SIG-M5 treated with dmso at 0.1 percent for 504 hours (cell line): ENCODE measurements around the gene SDHB.

Source experiments
- DNase-seq: peaks from one replicate; lab custom pipeline; 2025; ENCODE audit not compliant: unreplicated experiment; lab: John Stamatoyannopoulos, UW

SDHB gene

GRCh38 chr1:17046334-17046657 lies 7.5 kb downstream of the SDHB start:
- DNase-seq = no peak

DNA sequence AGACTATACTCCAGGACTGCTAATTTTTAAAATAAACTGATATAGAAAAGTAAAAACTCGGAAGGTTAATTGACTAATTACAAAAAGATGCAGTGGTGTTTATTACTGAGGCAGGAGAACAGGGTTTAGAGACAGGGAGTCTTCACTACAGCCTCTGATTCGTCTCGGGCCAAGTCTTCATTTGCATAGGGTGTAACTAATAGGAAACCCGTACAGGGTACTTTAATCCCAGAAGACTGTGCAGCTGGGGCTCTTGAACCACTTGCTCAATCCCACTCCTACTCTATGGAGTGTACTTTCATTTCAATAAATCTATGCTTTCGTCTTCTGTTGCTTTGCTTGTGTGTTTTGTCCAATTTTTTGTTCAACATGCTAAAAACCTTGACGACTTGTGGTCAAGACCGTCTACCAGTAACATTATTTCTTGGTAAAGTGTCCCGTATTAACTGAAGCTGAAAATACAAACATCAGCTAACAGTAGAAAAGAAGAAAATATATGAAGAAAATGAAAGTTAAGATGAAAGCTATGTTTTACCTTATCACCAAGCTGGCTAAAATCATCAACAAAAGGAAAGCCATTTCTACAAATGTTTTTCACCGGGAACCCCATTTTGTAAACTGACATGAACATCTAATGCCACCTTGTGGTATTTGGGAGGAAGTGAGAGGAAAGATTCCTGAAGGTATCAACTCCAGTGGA lies 8.0 kb downstream of the SDHB start:
- peak; percentile 39 for DNase-seq

DNA sequence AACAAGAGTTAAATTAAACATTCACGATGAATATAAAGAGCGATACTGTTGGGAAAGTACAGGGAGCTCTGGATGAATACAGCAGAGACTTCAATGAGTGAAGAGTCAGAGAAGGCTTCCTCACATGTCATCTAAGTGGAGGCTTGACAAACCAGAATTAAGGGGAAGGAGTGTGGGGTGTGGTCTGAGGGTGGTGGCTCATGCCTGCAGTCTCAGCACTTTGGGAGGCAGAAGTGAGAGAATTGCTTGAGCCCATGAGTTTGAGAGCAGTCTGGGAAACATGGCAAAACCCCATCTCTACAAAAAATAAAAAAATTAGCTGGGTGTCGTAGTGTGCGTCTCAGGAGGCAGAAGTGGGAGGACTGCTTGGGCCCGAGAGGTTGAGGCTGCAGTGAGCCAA lies 8.7 kb downstream of the SDHB start:
- no peak for DNase-seq

GRCh38 chr1:17043676-17044075 lies 10.2 kb downstream of the SDHB start:
- no peak for DNase-seq

- no peak for DNase-seq
Measured at GRCh38 chr1:17040135-17040534, 13.7 kb downstream of the SDHB start.

GRCh38 chr1:17039522-17039921 lies 14.3 kb downstream of the SDHB start:
- DNase-seq = no peak

DNA sequence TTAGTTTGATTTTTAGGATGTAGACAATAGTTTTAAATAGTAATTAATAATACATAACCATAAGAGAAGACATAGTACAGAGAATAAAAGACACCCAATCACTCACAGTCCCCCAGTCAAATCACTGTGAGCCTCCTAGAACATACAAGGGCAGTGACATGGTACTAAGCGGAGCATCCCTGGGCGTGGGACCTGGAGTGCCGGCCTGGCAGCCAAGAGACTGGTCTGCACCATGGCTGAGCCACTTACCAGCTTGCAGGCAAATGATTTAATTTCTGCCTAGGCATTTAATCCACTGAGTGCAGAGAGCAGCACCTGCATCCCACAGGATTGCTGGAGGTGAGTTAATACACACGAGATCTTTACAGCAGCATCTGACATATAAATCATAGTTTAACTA lies 20.4 kb downstream of the SDHB start:
- no peak for DNase-seq

GRCh38 chr1:17032741-17033140 lies 21.1 kb downstream of the SDHB start:
- no peak for DNase-seq

GRCh38 chr1:17031436-17031835 lies 22.4 kb downstream of the SDHB start:
- DNase-seq = no peak

- DNase-seq = no peak
Measured at GRCh38 chr1:17030206-17030605, 23.6 kb downstream of the SDHB start.

DNA sequence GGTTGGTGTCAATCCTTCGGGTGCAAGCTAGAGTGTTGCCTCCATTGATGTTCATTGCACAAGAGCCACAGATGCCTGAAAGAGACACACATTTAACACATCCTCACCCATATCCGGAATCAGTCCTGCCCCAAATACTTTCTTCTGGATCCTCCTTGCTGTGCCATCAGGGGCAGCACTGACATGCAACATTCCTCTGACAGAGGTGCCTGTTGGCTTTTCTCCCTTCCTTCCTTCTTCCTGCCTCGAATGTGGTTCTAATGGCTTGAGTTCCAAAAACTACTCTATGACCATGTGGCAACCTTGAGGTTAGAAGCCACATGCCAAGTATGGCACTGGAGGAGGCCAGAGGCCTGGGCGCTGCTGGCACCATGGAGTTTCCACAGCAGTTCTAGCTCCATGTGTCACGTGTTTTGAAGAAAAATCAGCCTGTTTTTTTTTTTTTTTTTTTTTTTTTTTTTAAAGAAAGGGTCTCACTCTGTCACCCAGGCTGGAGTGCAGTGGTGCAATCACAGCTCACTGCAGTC lies 25.1 kb downstream of the SDHB start:
- no peak for DNase-seq

- no peak for DNase-seq
Measured at GRCh38 chr1:17027900-17028299, 25.9 kb downstream of the SDHB start.

DNA sequence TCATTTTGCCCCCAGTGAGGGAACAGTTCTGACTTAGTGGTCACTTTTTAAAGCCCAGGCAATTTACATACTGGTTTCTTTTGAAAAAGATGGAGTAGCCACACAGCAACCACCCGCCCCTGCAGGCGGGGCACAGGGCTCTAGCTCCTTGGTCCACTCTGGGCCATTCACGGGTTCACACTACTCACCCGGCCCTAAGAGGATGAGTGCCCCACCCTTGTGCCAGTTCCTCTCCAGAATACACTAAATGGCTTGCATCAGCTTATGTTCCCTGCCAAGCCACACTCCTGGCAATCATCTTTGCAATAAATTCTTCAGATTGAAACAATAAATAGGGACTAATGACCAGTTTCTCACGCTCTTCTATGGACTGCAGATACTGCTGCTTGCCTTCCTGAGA lies 26.4 kb downstream of the SDHB start:
- no peak for DNase-seq

GRCh38 chr1:17024721-17025120 lies 29.1 kb downstream of the SDHB start:
- no peak for DNase-seq

DNA sequence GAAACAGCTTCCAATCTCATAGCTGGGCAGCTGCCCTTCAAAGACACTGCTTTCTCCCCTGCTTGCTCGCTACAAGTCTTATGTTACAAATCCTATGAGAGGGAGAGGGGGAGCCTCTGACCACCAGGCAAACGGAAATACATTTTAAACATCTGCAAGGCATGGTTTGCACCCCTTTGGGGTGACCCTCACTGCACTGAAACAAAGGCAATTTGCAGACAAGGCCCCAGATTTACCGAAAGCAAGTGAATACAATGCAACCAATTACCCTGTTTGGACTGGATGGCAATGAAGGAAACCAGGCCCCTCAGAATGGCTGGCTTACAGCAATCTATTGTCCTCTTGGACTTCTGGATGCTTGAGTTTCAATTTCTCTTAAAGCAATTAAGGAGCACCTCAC lies 30.3 kb downstream of the SDHB start:
- DNase-seq = no peak

GRCh38 chr1:17023102-17023501 lies 30.7 kb downstream of the SDHB start:
- DNase-seq = peak; percentile 54

DNA sequence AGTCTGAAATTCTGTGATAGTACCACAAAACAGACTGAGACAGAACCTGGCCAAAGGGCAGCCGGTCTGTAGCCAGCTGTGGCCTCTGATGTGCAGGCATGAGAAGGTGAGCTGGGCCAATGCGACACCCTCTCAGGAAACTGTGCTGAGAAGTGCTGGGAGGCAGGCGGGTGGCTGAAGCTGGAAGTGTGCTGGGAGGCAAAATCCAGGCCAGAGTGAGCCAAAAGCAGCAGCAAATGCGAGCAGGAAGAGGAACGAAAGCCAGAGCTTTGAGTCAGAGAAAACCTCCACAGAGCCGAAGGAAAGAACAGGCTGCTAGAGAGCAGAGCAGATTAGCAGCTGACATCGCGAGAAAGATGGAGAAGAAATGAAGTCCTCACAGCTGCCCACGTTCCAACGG lies 31.9 kb downstream of the SDHB start:
- no peak for DNase-seq

DNA sequence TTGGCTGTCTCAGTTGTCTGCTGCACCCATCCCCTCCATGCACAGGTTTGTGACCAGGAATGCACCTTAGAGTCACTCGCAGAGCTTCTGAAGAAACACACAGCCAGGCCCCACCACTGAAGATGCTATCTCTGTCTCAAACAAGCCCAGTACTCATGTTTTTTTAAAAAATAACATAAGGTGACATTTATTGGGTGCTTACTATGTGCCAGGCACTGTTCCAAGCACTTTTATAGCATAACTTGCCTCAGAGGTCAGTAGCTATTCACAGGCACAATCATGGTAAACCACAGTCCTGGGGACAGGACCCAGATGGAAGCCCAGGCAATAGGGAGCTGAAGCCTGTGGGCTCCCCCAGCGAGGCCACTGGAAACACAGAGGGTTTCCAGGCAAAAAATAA lies 33.3 kb downstream of the SDHB start:
- no peak for DNase-seq

- DNase-seq = no peak
Measured at GRCh38 chr1:17018849-17019248, 35.0 kb downstream of the SDHB start.

DNA sequence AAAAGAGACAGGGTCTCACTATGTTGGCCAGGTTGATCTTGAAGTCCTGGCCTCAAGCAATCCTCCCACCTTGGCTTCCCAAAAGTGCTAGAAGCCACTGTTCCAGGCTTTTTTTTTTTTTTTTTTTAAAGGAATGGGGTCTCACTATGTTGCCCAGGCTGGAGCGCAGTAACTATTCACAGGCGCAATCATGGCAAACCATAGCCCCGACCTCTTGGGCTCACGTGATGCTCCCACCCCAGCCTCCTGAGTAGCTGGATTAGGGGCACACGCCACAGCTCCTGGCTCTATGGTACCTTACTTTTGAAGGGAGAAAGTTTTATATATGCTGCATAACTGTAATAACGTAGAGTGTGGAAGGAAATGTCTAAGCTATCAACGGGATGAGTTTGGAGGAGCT lies 36.4 kb downstream of the SDHB start:
- DNase-seq = no peak

- DNase-seq = no peak
Measured at GRCh38 chr1:17016317-17016661, 37.5 kb downstream of the SDHB start.

- no peak for DNase-seq
Measured at GRCh38 chr1:17014671-17015567, 38.9 kb downstream of the SDHB start.
